HEK293 (cell line): ENCODE results near the gene MGAT2.

Experiments
- CTCF ChIA-PET: fragments of 350-600 bp; formaldehyde crosslinking; extraction: SDS; loops from one replicate; lab custom pipeline; 2021; ENCODE audit warnings: antibody characterized with exemption; lab: Yijun Ruan, JAX
- POLR2A ChIA-PET: fragments of 300-600 bp; formaldehyde crosslinking; extraction: SDS; loops from one replicate; lab custom pipeline; 2020; ENCODE audit warnings: antibody characterized with exemption, inconsistent platforms; lab: Yijun Ruan, JAX
- H3K27ac ChIP-seq: fragments of 200-500 bp; sonication (Bioruptor generic); 2 replicates; pipeline ENCODE4 v1.5.1; 2014; ENCODE audit warnings: low read depth, low read length, control low read depth, inconsistent platforms; ENCODE audit errors: extremely low read depth
- H3K36me3 ChIP-seq, 2 experiments: fragments of 200-500 bp in 1 of 2; sonication (Bioruptor generic) in 1 of 2; 1 replicate in 1 of 2; 2 replicates in 1 of 2; pipeline ENCODE4 v1.5.1; 2014 to 2017; ENCODE audit warnings: inconsistent platforms in 2 of 2, low read length in 2 of 2; ENCODE audit not compliant: control insufficient read depth in 2 of 2, insufficient read depth in 1 of 2
- H3K4me1 ChIP-seq: fragments of 200-500 bp; sonication (Bioruptor generic); 2 replicates; pipeline ENCODE4 v1.5.1; 2014; ENCODE audit warnings: mild to moderate bottlenecking, low read length, inconsistent platforms; ENCODE audit not compliant: control insufficient read depth, insufficient read depth
- H3K4me3 ChIP-seq: 2 replicates; pipeline ENCODE4 v1.5.1; 2011; ENCODE audit warnings: low read depth, mild to moderate bottlenecking, control low read depth, low read length, moderate library complexity
- H3K9me3 ChIP-seq: fragments of 200-500 bp; sonication (Bioruptor generic); 2 replicates; pipeline ENCODE4 v1.5.1; 2014; ENCODE audit warnings: low read depth, low read length, inconsistent platforms; ENCODE audit not compliant: control insufficient read depth, insufficient read depth
- FEZF1 ChIP-seq: fragments of 450-650 bp; formaldehyde crosslinking; IDR thresholded peaks from 2 replicates; pipeline ENCODE4 v1.5.1; 2016; ENCODE audit warnings: missing biosample characterization, missing genetic modification characterization
- MZF1 ChIP-seq: fragments of 450-650 bp; formaldehyde crosslinking; IDR thresholded peaks from 2 replicates; pipeline ENCODE4 v1.5.1; 2017; ENCODE audit warnings: missing biosample characterization, missing genetic modification characterization, borderline replicate concordance
- ZBTB7A ChIP-seq: fragments of 450-650 bp; formaldehyde crosslinking; IDR thresholded peaks from 2 replicates; pipeline ENCODE4 v1.5.1; 2016; ENCODE audit warnings: low read depth, missing biosample characterization, missing genetic modification characterization
- ZNF169 ChIP-seq: fragments of 450-650 bp; formaldehyde crosslinking; IDR thresholded peaks from 2 replicates; pipeline ENCODE4 v1.5.1; 2016; ENCODE audit warnings: missing biosample characterization, missing genetic modification characterization
- ZNF2 ChIP-seq: fragments of 450-650 bp; formaldehyde crosslinking; IDR thresholded peaks from 2 replicates; pipeline ENCODE4 v1.5.1; 2016; ENCODE audit warnings: missing biosample characterization, missing genetic modification characterization
- ZNF26 ChIP-seq: fragments of 450-650 bp; formaldehyde crosslinking; IDR thresholded peaks from 2 replicates; pipeline ENCODE4 v1.5.1; 2016; ENCODE audit warnings: missing biosample characterization, missing genetic modification characterization
- ZNF292 ChIP-seq: fragments of 450-650 bp; formaldehyde crosslinking; IDR thresholded peaks from 2 replicates; pipeline ENCODE4 v1.5.1; 2016; ENCODE audit warnings: low read depth, missing biosample characterization, missing genetic modification characterization, borderline replicate concordance
- ZNF311 ChIP-seq: fragments of 450-650 bp; formaldehyde crosslinking; IDR thresholded peaks from 2 replicates; pipeline ENCODE4 v1.5.1; 2017; ENCODE audit warnings: missing biosample characterization, missing genetic modification characterization, borderline replicate concordance
- ZNF362 ChIP-seq: fragments of 450-650 bp; formaldehyde crosslinking; IDR thresholded peaks from 2 replicates; pipeline ENCODE4 v1.5.1; 2016; ENCODE audit warnings: missing biosample characterization, missing genetic modification characterization
- ZNF391 ChIP-seq: fragments of 450-650 bp; formaldehyde crosslinking; IDR thresholded peaks from 2 replicates; pipeline ENCODE4 v1.5.1; 2016; ENCODE audit warnings: low read depth, missing biosample characterization, missing genetic modification characterization, borderline replicate concordance
- ZNF488 ChIP-seq: fragments of 450-650 bp; formaldehyde crosslinking; IDR thresholded peaks from 2 replicates; pipeline ENCODE4 v1.5.1; 2016; ENCODE audit warnings: missing biosample characterization, missing genetic modification characterization
- ZNF518A ChIP-seq: fragments of 450-650 bp; formaldehyde crosslinking; conservative IDR thresholded peaks from 2 replicates; pipeline ENCODE4 v1.5.1; 2016; ENCODE audit warnings: low read depth, missing biosample characterization, missing genetic modification characterization
- ZNF561 ChIP-seq: fragments of 450-650 bp; IDR thresholded peaks from 2 replicates; pipeline ENCODE4 v1.5.1; 2018; ENCODE audit warnings: missing biosample characterization, missing genetic modification characterization, borderline replicate concordance
- ZNF621 ChIP-seq: fragments of 450-650 bp; formaldehyde crosslinking; IDR thresholded peaks from 2 replicates; pipeline ENCODE4 v1.5.1; 2017; ENCODE audit warnings: missing biosample characterization, missing genetic modification characterization
- ZSCAN16 ChIP-seq: fragments of 450-650 bp; formaldehyde crosslinking; IDR thresholded peaks from 2 replicates; pipeline ENCODE4 v1.5.1; 2016; ENCODE audit warnings: missing biosample characterization, missing genetic modification characterization
- TF ChIP-seq, protein P1 (sequence below): fragments of 450-650 bp; formaldehyde crosslinking; IDR thresholded peaks from 2 replicates; pipeline ENCODE4 v1.5.1; 2016; ENCODE audit warnings: missing biosample characterization, missing genetic modification characterization
- TF ChIP-seq, protein P2 (sequence below): fragments of 450-650 bp; formaldehyde crosslinking; IDR thresholded peaks from 2 replicates; pipeline ENCODE4 v1.5.1; 2016; ENCODE audit warnings: missing biosample characterization, missing genetic modification characterization

MGAT2 gene

DNA sequence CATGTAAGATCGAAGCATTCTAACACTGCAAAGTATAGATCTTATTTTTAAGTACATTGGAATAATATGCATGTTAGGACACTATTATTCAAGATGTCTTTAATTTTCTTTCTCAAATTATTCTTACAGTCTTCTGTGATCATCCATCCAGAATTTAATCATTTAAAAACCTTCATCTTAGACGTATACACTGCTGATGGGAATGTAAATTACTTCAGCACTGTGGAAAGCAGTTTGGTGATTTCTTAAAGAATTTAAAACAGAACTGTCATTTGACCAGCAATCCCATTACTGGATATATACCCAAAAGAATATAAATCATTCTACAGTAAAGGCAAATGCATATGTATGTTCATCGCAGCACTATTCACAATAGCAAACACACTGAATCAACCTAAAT lies 31.2 kb upstream of the MGAT2 start:
- CTCF ChIA-PET: no interaction called here
- H3K27ac ChIP-seq: no peak overlapping the region
- H3K36me3 ChIP-seq: peaks cover 5 to 8% of the 10 kb centered on the region in 2 experiments; a peak in 2 of 3 replicates
- no peaks in the 10 kb centered on the region for H3K9me3 ChIP-seq
- no peak overlapping the region for H3K4me3 ChIP-seq
- no peak for TF ChIP-seq ZNF488 (tag by site-specific recombination)
- TF ChIP-seq, protein P1, sequence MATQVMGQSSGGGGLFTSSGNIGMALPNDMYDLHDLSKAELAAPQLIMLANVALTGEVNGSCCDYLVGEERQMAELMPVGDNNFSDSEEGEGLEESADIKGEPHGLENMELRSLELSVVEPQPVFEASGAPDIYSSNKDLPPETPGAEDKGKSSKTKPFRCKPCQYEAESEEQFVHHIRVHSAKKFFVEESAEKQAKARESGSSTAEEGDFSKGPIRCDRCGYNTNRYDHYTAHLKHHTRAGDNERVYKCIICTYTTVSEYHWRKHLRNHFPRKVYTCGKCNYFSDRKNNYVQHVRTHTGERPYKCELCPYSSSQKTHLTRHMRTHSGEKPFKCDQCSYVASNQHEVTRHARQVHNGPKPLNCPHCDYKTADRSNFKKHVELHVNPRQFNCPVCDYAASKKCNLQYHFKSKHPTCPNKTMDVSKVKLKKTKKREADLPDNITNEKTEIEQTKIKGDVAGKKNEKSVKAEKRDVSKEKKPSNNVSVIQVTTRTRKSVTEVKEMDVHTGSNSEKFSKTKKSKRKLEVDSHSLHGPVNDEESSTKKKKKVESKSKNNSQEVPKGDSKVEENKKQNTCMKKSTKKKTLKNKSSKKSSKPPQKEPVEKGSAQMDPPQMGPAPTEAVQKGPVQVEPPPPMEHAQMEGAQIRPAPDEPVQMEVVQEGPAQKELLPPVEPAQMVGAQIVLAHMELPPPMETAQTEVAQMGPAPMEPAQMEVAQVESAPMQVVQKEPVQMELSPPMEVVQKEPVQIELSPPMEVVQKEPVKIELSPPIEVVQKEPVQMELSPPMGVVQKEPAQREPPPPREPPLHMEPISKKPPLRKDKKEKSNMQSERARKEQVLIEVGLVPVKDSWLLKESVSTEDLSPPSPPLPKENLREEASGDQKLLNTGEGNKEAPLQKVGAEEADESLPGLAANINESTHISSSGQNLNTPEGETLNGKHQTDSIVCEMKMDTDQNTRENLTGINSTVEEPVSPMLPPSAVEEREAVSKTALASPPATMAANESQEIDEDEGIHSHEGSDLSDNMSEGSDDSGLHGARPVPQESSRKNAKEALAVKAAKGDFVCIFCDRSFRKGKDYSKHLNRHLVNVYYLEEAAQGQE (tag by site-specific recombination): peak; percentile 56; the same call in 1 of the 2 replicates
- POLR2A ChIA-PET: interaction anchor here (1.0 kb wide), 1 partner anchor 31 kb away, joined by 3 read pairs; the partner anchor contains the start of genes MGAT2 and RPL36AL
- H3K4me1 ChIP-seq: peaks cover 14% of the 10 kb centered on the region

- ChIA-PET CTCF (no interaction called here), POLR2A (interaction anchor here (1.0 kb wide), 1 partner anchor 10 kb away, joined by 5 read pairs; no protein-coding TSS in a partner anchor)
- Histone ChIP-seq H3K4me3 (no peak overlapping the region), H3K36me3 (no peaks in the 10 kb centered on the region), H3K27ac (no peak overlapping the region), H3K4me1 (peaks cover 14% of the 10 kb centered on the region), H3K9me3 (no peaks in the 10 kb centered on the region)
- no peak for TF ChIP-seq ZNF26
- no peak for TF ChIP-seq ZNF169
- no peak for TF ChIP-seq ZNF621 (tag by site-specific recombination)
- no peak for TF ChIP-seq FEZF1 (tag by site-specific recombination)
- no peak for TF ChIP-seq MZF1 (tag by site-specific recombination)
- TF ChIP-seq, protein P2, sequence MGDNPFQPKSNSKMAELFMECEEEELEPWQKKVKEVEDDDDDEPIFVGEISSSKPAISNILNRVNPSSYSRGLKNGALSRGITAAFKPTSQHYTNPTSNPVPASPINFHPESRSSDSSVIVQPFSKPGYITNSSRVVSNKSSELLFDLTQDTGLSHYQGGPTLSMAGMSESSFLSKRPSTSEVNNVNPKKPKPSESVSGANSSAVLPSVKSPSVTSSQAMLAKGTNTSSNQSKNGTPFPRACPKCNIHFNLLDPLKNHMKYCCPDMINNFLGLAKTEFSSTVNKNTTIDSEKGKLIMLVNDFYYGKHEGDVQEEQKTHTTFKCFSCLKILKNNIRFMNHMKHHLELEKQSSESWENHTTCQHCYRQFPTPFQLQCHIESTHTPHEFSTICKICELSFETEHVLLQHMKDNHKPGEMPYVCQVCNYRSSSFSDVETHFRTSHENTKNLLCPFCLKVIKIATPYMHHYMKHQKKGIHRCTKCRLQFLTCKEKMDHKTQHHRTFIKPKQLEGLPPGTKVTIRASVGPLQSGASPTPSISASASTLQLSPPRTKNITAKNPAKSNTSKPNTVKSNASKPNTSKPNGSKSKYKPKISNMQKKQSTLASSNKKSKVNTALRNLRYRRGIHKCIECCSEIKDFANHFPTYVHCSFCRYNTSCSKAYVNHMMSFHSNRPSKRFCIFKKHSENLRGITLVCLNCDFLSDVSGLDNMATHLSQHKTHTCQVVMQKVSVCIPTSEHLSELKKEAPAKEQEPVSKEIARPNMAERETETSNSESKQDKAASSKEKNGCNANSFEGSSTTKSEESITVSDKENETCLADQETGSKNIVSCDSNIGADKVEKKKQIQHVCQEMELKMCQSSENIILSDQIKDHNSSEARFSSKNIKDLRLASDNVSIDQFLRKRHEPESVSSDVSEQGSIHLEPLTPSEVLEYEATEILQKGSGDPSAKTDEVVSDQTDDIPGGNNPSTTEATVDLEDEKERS (tag by site-specific recombination): no peak
- no peak for TF ChIP-seq ZBTB7A (tag by site-specific recombination)
- no peak for TF ChIP-seq ZNF2 (tag by site-specific recombination)
- TF ChIP-seq ZNF561 (tag by site-specific recombination): no peak
- no peak for TF ChIP-seq ZSCAN16 (tag by site-specific recombination)
- TF ChIP-seq ZNF311 (tag by site-specific recombination): no peak
- TF ChIP-seq ZNF391 (tag by site-specific recombination): no peak
- no peak for TF ChIP-seq ZNF292 (tag by site-specific recombination)
- TF ChIP-seq ZNF518A (tag by site-specific recombination): no peak
- no peak for TF ChIP-seq ZNF362 (tag by site-specific recombination)
Measured at GRCh38 chr14:49593016-49593415, 27.6 kb upstream of the MGAT2 start.
